Coronary artery (tissue), 2 donors: ENCODE results near the gene HDX.

Experiments used
- DNase-seq: peaks from one replicate; pipeline ENCODE4 v3.0.0-alpha.2; 2017; ENCODE audit warnings: low spot score
- H3K27ac ChIP-seq, 2 donors: fragments of 200-600 bp; sonication (generic); one replicate each; pipeline ENCODE4 v1.5.1; 2016 to 2019
- H3K4me3 ChIP-seq: fragments of 200-600 bp; sonication (generic); 2 replicates; pipeline ENCODE4 v1.5.1; 2016; ENCODE audit warnings: mild to moderate bottlenecking, moderate library complexity
- TF ChIP-seq, protein P1 (sequence below): fragments of 200-600 bp; sonication (generic); IDR thresholded peaks from one replicate; pipeline ENCODE4 v1.5.1; 2019; ENCODE audit warnings: antibody characterized with exemption

Gene HDX

DNA sequence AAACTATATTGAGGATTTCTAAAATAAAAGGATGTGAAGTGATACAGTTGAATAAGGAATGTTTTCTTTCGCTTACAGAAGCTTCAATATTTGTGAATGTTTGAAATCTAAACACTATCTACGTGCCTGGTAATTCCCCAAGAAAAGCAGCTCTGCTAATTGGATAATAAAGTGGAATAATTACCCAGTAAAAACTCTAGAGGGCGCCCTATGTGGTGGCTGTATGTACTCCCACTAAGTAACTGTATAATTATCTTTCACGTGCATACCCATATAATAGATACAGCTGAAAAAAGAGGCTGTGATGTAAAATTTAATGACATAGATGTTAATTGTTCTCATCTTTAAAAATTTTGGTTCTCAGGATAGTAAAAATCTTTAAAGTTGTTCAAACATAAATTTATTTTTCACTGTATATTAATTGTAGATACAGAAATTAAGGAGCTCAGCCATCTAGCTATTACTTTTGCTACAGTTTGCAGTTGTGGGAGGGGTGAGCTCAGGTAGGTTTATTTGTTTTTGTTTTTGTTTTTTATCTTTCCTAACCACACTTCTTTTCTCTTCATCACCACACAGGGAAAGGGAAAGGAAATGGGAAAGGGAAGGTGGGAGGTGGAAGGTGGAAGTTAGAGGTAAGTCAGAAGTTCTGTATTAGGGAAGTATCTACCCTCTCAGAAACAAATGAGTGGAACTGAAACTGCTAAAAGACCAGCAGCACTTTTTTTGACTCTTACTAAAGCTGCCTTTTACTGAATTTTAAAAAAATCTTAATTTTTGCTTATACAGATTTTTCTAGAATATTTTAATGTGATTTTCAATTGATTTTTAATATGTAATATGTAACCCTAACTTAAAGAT, 162.5 kb downstream of the HDX start:
- TF ChIP-seq, protein P1, sequence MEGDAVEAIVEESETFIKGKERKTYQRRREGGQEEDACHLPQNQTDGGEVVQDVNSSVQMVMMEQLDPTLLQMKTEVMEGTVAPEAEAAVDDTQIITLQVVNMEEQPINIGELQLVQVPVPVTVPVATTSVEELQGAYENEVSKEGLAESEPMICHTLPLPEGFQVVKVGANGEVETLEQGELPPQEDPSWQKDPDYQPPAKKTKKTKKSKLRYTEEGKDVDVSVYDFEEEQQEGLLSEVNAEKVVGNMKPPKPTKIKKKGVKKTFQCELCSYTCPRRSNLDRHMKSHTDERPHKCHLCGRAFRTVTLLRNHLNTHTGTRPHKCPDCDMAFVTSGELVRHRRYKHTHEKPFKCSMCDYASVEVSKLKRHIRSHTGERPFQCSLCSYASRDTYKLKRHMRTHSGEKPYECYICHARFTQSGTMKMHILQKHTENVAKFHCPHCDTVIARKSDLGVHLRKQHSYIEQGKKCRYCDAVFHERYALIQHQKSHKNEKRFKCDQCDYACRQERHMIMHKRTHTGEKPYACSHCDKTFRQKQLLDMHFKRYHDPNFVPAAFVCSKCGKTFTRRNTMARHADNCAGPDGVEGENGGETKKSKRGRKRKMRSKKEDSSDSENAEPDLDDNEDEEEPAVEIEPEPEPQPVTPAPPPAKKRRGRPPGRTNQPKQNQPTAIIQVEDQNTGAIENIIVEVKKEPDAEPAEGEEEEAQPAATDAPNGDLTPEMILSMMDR = no peak
- no peak overlapping the region for H3K4me3 ChIP-seq
- no peak overlapping the region for H3K27ac ChIP-seq
- DNase-seq = no peak

GRCh38 chrX:84336646-84337045, 165.6 kb downstream of the HDX start:
- no peak overlapping the region for H3K4me3 ChIP-seq
- TF ChIP-seq, protein P1 = no peak
- DNase-seq = no peak

DNA sequence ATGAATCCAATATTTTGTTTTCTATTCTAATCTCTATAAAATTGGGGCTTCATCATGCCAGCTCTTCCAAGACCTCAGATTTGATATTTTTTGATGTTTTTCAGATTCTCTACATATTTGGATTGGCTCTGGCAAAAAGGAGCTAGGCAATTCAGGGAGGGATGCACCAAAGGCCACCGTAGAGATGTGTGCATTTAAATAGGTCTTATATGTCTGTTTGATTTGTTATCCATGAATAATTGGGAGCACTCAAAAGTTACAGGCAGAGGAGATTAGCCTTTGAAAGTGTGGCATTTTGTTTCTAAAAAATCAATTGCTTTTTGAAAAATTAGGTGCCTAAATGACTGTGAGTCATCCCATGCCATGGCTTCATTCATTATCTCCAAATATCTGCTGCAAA, 167.1 kb downstream of the HDX start:
- no peak for DNase-seq
- Histone ChIP-seq H3K4me3 (no peak overlapping the region), H3K27ac (no peak overlapping the region)
- TF ChIP-seq, protein P1 = no peak

More at GRCh38 chrX:84336646-84337045, 165.6 kb downstream of the HDX start:
- H3K27ac ChIP-seq = no peak overlapping the region

GRCh38 chrX:84322083-84322827, 180.0 kb downstream of the HDX start:
- no peak for DNase-seq
- Histone ChIP-seq H3K27ac (no peak overlapping the region), H3K4me3 (no peak overlapping the region)
- TF ChIP-seq, protein P1 = no peak

DNA sequence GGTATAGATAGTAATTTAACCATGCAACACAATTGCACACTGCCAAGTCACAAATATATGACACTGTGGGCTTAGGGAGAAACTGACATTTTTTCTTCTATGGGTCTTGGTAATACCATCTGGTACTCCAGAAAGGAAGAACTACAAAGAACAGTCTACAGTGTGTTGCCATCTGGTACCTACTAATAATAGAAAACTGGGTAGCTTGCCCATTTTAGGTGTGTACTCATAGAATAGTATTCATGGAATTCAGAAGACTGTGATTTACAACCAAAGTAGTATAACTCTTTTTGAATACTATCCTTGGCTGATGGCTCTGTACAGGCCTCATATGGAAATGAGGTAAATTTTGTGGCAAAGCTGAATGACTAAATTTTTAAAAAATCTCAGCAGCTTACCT, 181.6 kb downstream of the HDX start:
- DNase-seq = no peak
- Histone ChIP-seq H3K27ac (no peak overlapping the region), H3K4me3 (no peak overlapping the region)
- TF ChIP-seq, protein P1 = no peak

- Histone ChIP-seq H3K4me3 (no peak overlapping the region), H3K27ac (no peak overlapping the region)
- TF ChIP-seq, protein P1 = no peak
- no peak for DNase-seq
Observed at GRCh38 chrX:84320023-84320422, 182.2 kb downstream of the HDX start.
